H1 (cell line): ENCODE data around the gene TRAK1. TPM values are rescaled to one million over a fixed set of nuclear protein-coding genes. Genes with fewer than 3 reads are reported as not detected.

Source experiments
- CTCF ChIA-PET: fragments of 300-600 bp; sonication (Branson Sonifier 250); formaldehyde crosslinking; loops from one replicate; lab custom pipeline; 2021; ENCODE audit not compliant: partially characterized antibody; lab: Charles Lee
- POLR2A ChIA-PET: fragments of 300-600 bp; sonication (Branson Sonifier 250); formaldehyde crosslinking; loops from one replicate; lab custom pipeline; 2021; ENCODE audit warnings: inconsistent platforms; ENCODE audit not compliant: partially characterized antibody; lab: Charles Lee
- DNase-seq, 2 experiments: peaks; one replicate each; pipeline versions ENCODE4 v3.0.0 to v3.0.0-alpha.2; 2010 to 2022; ENCODE audit warnings: low spot score in 2 of 2, low read depth in 1 of 2, mixed read lengths in 1 of 2
- FAIRE-seq: peaks from 2 replicates; lab custom pipeline; 2011; peaks lifted over from hg19 to GRCh38; lab: Jason Lieb, UNC
- H2AFZ ChIP-seq: 2 replicates; pipeline ENCODE4 v1.8.1; 2012; ENCODE audit warnings: low read length, inconsistent platforms
- H2AK5ac ChIP-seq: 2 replicates; pipeline ENCODE4 v1.6.1; 2013; ENCODE audit warnings: low read depth, low read length
- H2BK120ac ChIP-seq: replicated peaks from 2 replicates; pipeline ENCODE3; 2013; ENCODE audit warnings: low read depth, low read length, inconsistent platforms
- H2BK12ac ChIP-seq: 2 replicates; pipeline ENCODE4 v1.6.1; 2013; ENCODE audit warnings: low read depth, low read length
- H2BK15ac ChIP-seq: 2 replicates; pipeline ENCODE4 v1.6.1; 2013; ENCODE audit warnings: low read length
- H2BK20ac ChIP-seq: 2 replicates; pipeline ENCODE4 v1.6.1; 2013; ENCODE audit warnings: low read length
- H2BK5ac ChIP-seq: 2 replicates; pipeline ENCODE4 v1.6.1; 2013; ENCODE audit warnings: low read depth, low read length
- H3K14ac ChIP-seq: 2 replicates; pipeline ENCODE4 v1.6.1; 2013; ENCODE audit warnings: inconsistent platforms; ENCODE audit not compliant: insufficient read length
- H3K18ac ChIP-seq: 2 replicates; pipeline ENCODE4 v1.6.1; 2013; ENCODE audit warnings: low read length; ENCODE audit errors: extremely low read depth
- H3K23ac ChIP-seq: 2 replicates; pipeline ENCODE4 v1.6.1; 2013; ENCODE audit warnings: inconsistent platforms; ENCODE audit not compliant: insufficient read length
- H3K23me2 ChIP-seq: 2 replicates; pipeline ENCODE4 v1.6.1; 2013; ENCODE audit warnings: low read depth, low read length
- H3K27ac ChIP-seq: 2 replicates; pipeline ENCODE4 v1.6.1; 2011; ENCODE audit warnings: low read depth, low read length, inconsistent platforms
- H3K27me3 ChIP-seq, 4 experiments: replicated peaks in 1 of 4; 1 replicate in 1 of 4; 2 replicates in 3 of 4; pipeline versions ENCODE4 v1.6.1 to v1.8.1; 2011 to 2013; ENCODE audit warnings: low read length in 3 of 4, mild to moderate bottlenecking in 3 of 4, inconsistent platforms in 2 of 4, mixed read lengths in 2 of 4, moderate library complexity in 1 of 4; ENCODE audit not compliant: control insufficient read depth in 3 of 4, insufficient read depth in 3 of 4; ENCODE audit errors: extremely low read depth in 1 of 4
- H3K36me3 ChIP-seq, 4 experiments: 2 replicates each; pipeline versions ENCODE4 v1.6.1 to v1.8.1; 2011 to 2013; ENCODE audit warnings: mild to moderate bottlenecking in 4 of 4, low read length in 3 of 4, moderate library complexity in 2 of 4, control low read depth in 1 of 4, inconsistent platforms in 1 of 4; ENCODE audit not compliant: insufficient read depth in 4 of 4, control insufficient read depth in 2 of 4
- H3K4ac ChIP-seq: replicated peaks from 2 replicates; pipeline ENCODE3; 2013; ENCODE audit warnings: low read length, low read depth, mixed read lengths, inconsistent platforms; ENCODE audit not compliant: insufficient read length
- H3K4me1 ChIP-seq, 4 experiments: replicated peaks in 1 of 4; 1 replicate in 1 of 4; 2 replicates in 3 of 4; pipeline versions ENCODE4 v1.6.1 to v1.8.1; 2011 to 2013; ENCODE audit warnings: low read length in 3 of 4, inconsistent platforms in 2 of 4, mixed read lengths in 1 of 4; ENCODE audit not compliant: insufficient read depth in 4 of 4, control insufficient read depth in 3 of 4
- H3K4me2 ChIP-seq, 2 experiments: 2 replicates each; pipeline versions ENCODE4 v1.6.1 to v1.8.1; 2011 to 2013; ENCODE audit warnings: low read depth in 2 of 2, low read length in 2 of 2, control low read depth in 1 of 2, inconsistent platforms in 1 of 2, mild to moderate bottlenecking in 1 of 2; ENCODE audit not compliant: insufficient read depth in 1 of 2
- H3K4me3 ChIP-seq, 4 experiments: fragments of 200-600, 300-600 bp in 1 of 4; sonication (generic), shearing (Covaris generic), sonication (Bioruptor Twin) in 1 of 4; 2 replicates each; pipeline versions ENCODE4 v1.5.1 to v1.8.1; 2011 to 2016; ENCODE audit warnings: low read length in 4 of 4, low read depth in 3 of 4, control low read depth in 2 of 4, inconsistent platforms in 2 of 4, mild to moderate bottlenecking in 2 of 4, mixed read lengths in 1 of 4, moderate library complexity in 1 of 4; ENCODE audit not compliant: insufficient read depth in 2 of 4; ENCODE audit errors: extremely low read depth in 1 of 4
- H3K56ac ChIP-seq: replicated peaks from 2 replicates; pipeline ENCODE3; 2013; ENCODE audit warnings: low read depth, mild to moderate bottlenecking, mixed read lengths, low read length, inconsistent platforms; ENCODE audit not compliant: insufficient read length
- H3K79me1 ChIP-seq: 2 replicates; pipeline ENCODE4 v1.6.1; 2013; ENCODE audit warnings: low read depth, low read length, control low read depth
- H3K79me2 ChIP-seq, 2 experiments: 2 replicates each; pipeline versions ENCODE4 v1.6.1 to v1.8.1; 2012 to 2013; ENCODE audit warnings: low read length in 2 of 2, mild to moderate bottlenecking in 2 of 2, inconsistent platforms in 1 of 2; ENCODE audit not compliant: insufficient read depth in 2 of 2, control insufficient read depth in 1 of 2
- H3K9ac ChIP-seq, 4 experiments: replicated peaks in 1 of 4; 1 replicate in 1 of 4; 2 replicates in 3 of 4; pipeline versions ENCODE4 v1.6.1 to v1.8.1; 2011 to 2013; ENCODE audit warnings: low read depth in 3 of 4, low read length in 3 of 4, control low read depth in 2 of 4, mild to moderate bottlenecking in 2 of 4, moderate library complexity in 2 of 4, inconsistent platforms in 1 of 4; ENCODE audit errors: extremely low read depth in 1 of 4
- H3K9me3 ChIP-seq, 2 experiments: 2 replicates each; pipeline versions ENCODE4 v1.6.1 to v1.8.1; 2012 to 2013; ENCODE audit warnings: mild to moderate bottlenecking in 2 of 2, moderate library complexity in 2 of 2, control low read depth in 1 of 2, inconsistent platforms in 1 of 2, low read depth in 1 of 2, low read length in 1 of 2, mixed read lengths in 1 of 2; ENCODE audit not compliant: insufficient read depth in 2 of 2
- H4K20me1 ChIP-seq, 2 experiments: replicated peaks in 1 of 2; 2 replicates each; pipeline versions ENCODE3 to v1.8.1; 2011 to 2013; ENCODE audit warnings: inconsistent platforms in 2 of 2, low read length in 2 of 2, mild to moderate bottlenecking in 1 of 2; ENCODE audit not compliant: insufficient read depth in 2 of 2, control insufficient read depth in 1 of 2
- H4K5ac ChIP-seq: 2 replicates; pipeline ENCODE4 v1.6.1; 2013; ENCODE audit warnings: low read length, low read depth, mixed read lengths, inconsistent platforms; ENCODE audit not compliant: insufficient read length
- H4K8ac ChIP-seq: 2 replicates; pipeline ENCODE4 v1.8.0; 2013; ENCODE audit warnings: mild to moderate bottlenecking, moderate library complexity, low read length, inconsistent platforms; ENCODE audit not compliant: insufficient read depth; ENCODE audit errors: extremely low read depth
- H4K91ac ChIP-seq: replicated peaks from 2 replicates; pipeline ENCODE3; 2013; ENCODE audit warnings: low read length, mixed read lengths, inconsistent platforms; ENCODE audit not compliant: insufficient read length
- CEBPB ChIP-seq: IDR thresholded peaks from 2 replicates; pipeline ENCODE4 v1.6.1; 2012; ENCODE audit warnings: low read depth, low read length
- KDM4A ChIP-seq: IDR thresholded peaks from one replicate; pipeline ENCODE4 v1.7.1; 2012; ENCODE audit warnings: low read depth, mild to moderate bottlenecking, moderate library complexity, low read length, inconsistent platforms; ENCODE audit not compliant: severe bottlenecking
- WGBS, 2 experiments: shearing (Covaris generic) in 1 of 2; methylation state at CpG; one replicate each; pipeline versions ENCODE4 v1.1.6 to v1.1.7; 2013 to 2015; ENCODE audit warnings: low lambda C conversion rate in 2 of 2, mixed read lengths in 2 of 2, inconsistent platforms in 1 of 2, low coverage in 1 of 2, missing lambda C conversion rate in 1 of 2; ENCODE audit not compliant: insufficient replicate concordance in 2 of 2, insufficient coverage in 1 of 2, insufficient read length in 1 of 2; ENCODE audit errors: extremely low coverage in 1 of 2, missing lambda C conversion rate in 1 of 2; 5-methylcytosine and 5-hydroxymethylcytosine counted together
- polyA plus RNA-seq, 7 experiments: library from polyadenylated mRNA; depleted of rRNA in 3 of 7; stranded (reverse) in 5 of 7; unstranded in 2 of 7; fragments of >200 nt in 5 of 7; fragments of 200-250 nt in 2 of 7; gene quantifications; 1 replicate in 5 of 7; 2 replicates in 1 of 7; 4 replicates in 1 of 7; pipeline versions ENCODE4 v1.2.1 to v1.2.3, GENCODE V29; 2011 to 2013; ENCODE audit warnings: missing spikeins in 2 of 7, mixed read lengths in 2 of 7
- total RNA-seq: library from RNA; stranded (reverse); fragmentation: NEBNext Ultra II Directional; extraction: Animal tissue kit (Norgen Biotek cat#: 25700); gene quantifications from 2 replicates; pipeline ENCODE4 v1.2.1, GENCODE V29; 2021

TRAK1 gene
- total and polyA plus RNA-seq, 2 of the 8 experiments (the other 6 are each of a cell fraction or from before 2014, with no cell fraction given), result 21.3 to 32.7 TPM

GRCh38 chr3:42177068-42177800 is 86.1 kb downstream of the TRAK1 start:
- Histone ChIP-seq H3K9me3 (no peaks in the 10 kb centered on the region), H3K4me3 (no peak overlapping the region), H4K8ac (no peak overlapping the region), H3K23me2 (no peaks in the 10 kb centered on the region), H2BK12ac (no peak overlapping the region), H3K4me1 (peaks cover 0 to 11% (median 1%) of the 10 kb centered on the region in 4 experiments; a peak in 4 of 7 replicates), H2BK5ac (no peak overlapping the region), H2BK20ac (no peak overlapping the region), H3K36me3 (no peaks in the 10 kb centered on the region), H3K4ac (no peak overlapping the region), H3K14ac (no peak overlapping the region), H3K27me3 (no peaks in the 10 kb centered on the region), H3K9ac (no peak overlapping the region), H4K91ac (no peak overlapping the region), H2BK15ac (no peak overlapping the region), H3K79me1 (peaks cover under 1% of the 10 kb centered on the region), H3K56ac (no peak overlapping the region), H3K79me2 (peaks cover 0 to 22% of the 10 kb centered on the region in 2 experiments; a peak in 1 of 4 replicates), H2AFZ (no peak overlapping the region), H3K4me2 (no peak overlapping the region), H2BK120ac (no peak overlapping the region), H2AK5ac (no peak overlapping the region), H4K20me1 (peaks cover 0 to 5% of the 10 kb centered on the region in 2 experiments), H3K23ac (no peak overlapping the region), H3K27ac (no peak overlapping the region), H4K5ac (no peak overlapping the region), H3K18ac (no peak overlapping the region)
- no peak for DNase-seq
- 88% methylated on average over 6 of the region's 6 CpGs; no CpG with 5 or more reads in 1 of the 2 experiments for WGBS, 2 experiments
- no peak for FAIRE-seq
- POLR2A ChIA-PET, result no interaction called here
- CTCF ChIA-PET, result interaction anchor here (1.0 to 8.7 kb wide), 3 partner anchors 13 to 60 kb away, joined by 4 to 68 read pairs (median 8); no protein-coding TSS in a partner anchor
- no peak for TF ChIP-seq KDM4A
- TF ChIP-seq CEBPB, result no peak
